CD4-positive, alpha-beta memory T cell (primary cell): Measurements from ENCODE around the gene HTR6. TPM values are rescaled to one million over a fixed set of nuclear protein-coding genes. Genes with fewer than 3 reads are reported as not detected.
A peak's percentile ranks its signal among the peaks of the same experiment; 100 is the strongest.

Experiments used
- CTCF ChIA-PET: fragments of 350-600 bp; sonication (Branson Sonifier 250); formaldehyde crosslinking; loops from one replicate; lab custom pipeline; 2021; ENCODE audit warnings: inconsistent platforms; ENCODE audit not compliant: partially characterized antibody; lab: Charles Lee
- POLR2A ChIA-PET: fragments of 350-600 bp; sonication (Branson Sonifier 250); formaldehyde crosslinking; loops from one replicate; lab custom pipeline; 2021; ENCODE audit not compliant: partially characterized antibody; lab: Charles Lee
- DNase-seq, 5 donors: peaks; one replicate each; pipeline versions ENCODE4 v3.0.0 to v3.0.0-alpha.2; 2020 to 2022; ENCODE audit warnings: mixed read lengths in 1 of 5
- H3K27ac ChIP-seq: one replicate; pipeline ENCODE4 v1.7.0; 2013; ENCODE audit warnings: low read depth, low read length
- H3K27me3 ChIP-seq: 2 replicates; pipeline ENCODE4 v1.7.0; 2013; ENCODE audit warnings: mild to moderate bottlenecking, low read length, moderate library complexity; ENCODE audit not compliant: insufficient read depth
- H3K36me3 ChIP-seq: 2 replicates; pipeline ENCODE4 v1.7.0; 2013; ENCODE audit warnings: mild to moderate bottlenecking, low read length, moderate library complexity; ENCODE audit not compliant: insufficient read depth
- H3K4me1 ChIP-seq: 2 replicates; pipeline ENCODE4 v1.7.0; 2013; ENCODE audit warnings: mild to moderate bottlenecking, low read length, moderate library complexity; ENCODE audit not compliant: insufficient read depth
- H3K4me3 ChIP-seq, 2 donors: one replicate each; pipeline ENCODE4 v1.7.0; 2013; ENCODE audit warnings: low read length in 2 of 2, mild to moderate bottlenecking in 1 of 2
- H3K9me3 ChIP-seq, 2 donors: one replicate each; pipeline ENCODE4 v1.7.0; 2013; ENCODE audit warnings: low read length in 2 of 2, control low read depth in 1 of 2; ENCODE audit not compliant: control insufficient read depth in 1 of 2
- H3K27ac Mint-ChIP-seq, 7 donors: one replicate each; pipeline ENCODE4 v1.8.0; 2020 to 2021; ENCODE audit warnings: mixed read lengths in 7 of 7, mild to moderate bottlenecking in 6 of 7, inconsistent platforms in 3 of 7, moderate library complexity in 3 of 7
- H3K27me3 Mint-ChIP-seq, 2 donors: one replicate each; pipeline ENCODE4 v1.8.0; 2020 to 2021; ENCODE audit warnings: mixed read lengths in 2 of 2
- H3K36me3 Mint-ChIP-seq, 2 donors: one replicate each; pipeline ENCODE4 v1.8.0; 2020 to 2021; ENCODE audit warnings: mixed read lengths in 2 of 2, inconsistent platforms in 1 of 2, mild to moderate bottlenecking in 1 of 2
- H3K4me1 Mint-ChIP-seq, 4 donors: one replicate each; pipeline ENCODE4 v1.8.0; 2020 to 2021; ENCODE audit warnings: mixed read lengths in 4 of 4, mild to moderate bottlenecking in 1 of 4
- H3K4me3 Mint-ChIP-seq, 8 donors: one replicate each; pipeline ENCODE4 v1.8.0; 2020 to 2021; ENCODE audit warnings: mixed read lengths in 8 of 8, mild to moderate bottlenecking in 7 of 8, moderate library complexity in 6 of 8, inconsistent platforms in 3 of 8
- H3K9me3 Mint-ChIP-seq, 8 donors: one replicate each; pipeline ENCODE4 v1.8.0; 2020 to 2021; ENCODE audit warnings: mixed read lengths in 8 of 8, mild to moderate bottlenecking in 5 of 8, inconsistent platforms in 3 of 8, moderate library complexity in 1 of 8
- intact Hi-C: fragments of 100-400 bp; cut with micrococcal nuclease; formaldehyde crosslinking; loops from one replicate; pipeline ENCODE4 v1.15.1; 2023
- polyA plus RNA-seq, 2 donors: library from polyadenylated mRNA; unstranded; fragments of 300-500 nt; fragmentation: Illumina TruSeq; gene quantifications; one replicate each; pipeline ENCODE4 v1.2.3, GENCODE V29; 2021
- total RNA-seq, 2 experiments: library from RNA; stranded (reverse); gene quantifications; one replicate each; pipeline ENCODE4 v1.2.3, GENCODE V29; 2021

HTR6 gene
- total and polyA plus RNA-seq, 4 experiments from 2014 or later = 0.33 to 1.1 (median 0.44) TPM; not detected in 1

GRCh38 chr1:19672237-19672636 lies 7.6 kb downstream of the HTR6 start:
- no peak for DNase-seq
- no peak overlapping the region for H3K27ac ChIP-seq
- H3K4me3 ChIP-seq = no peak overlapping the region
- intact Hi-C loops = no loop called here
- H3K27me3 ChIP-seq = no peaks in the 10 kb centered on the region
- H3K9me3 ChIP-seq = no peaks in the 10 kb centered on the region
- no peaks in the 10 kb centered on the region for H3K36me3 ChIP-seq
- H3K36me3 Mint-ChIP-seq = no peaks in the 10 kb centered on the region
- H3K27ac Mint-ChIP-seq = peak overlapping the region in 1 of 7 donors; percentile 30
- H3K27me3 Mint-ChIP-seq = peaks cover 1 to 5% of the 10 kb centered on the region in 2 donors
- no peak overlapping the region for H3K4me3 Mint-ChIP-seq
- H3K9me3 Mint-ChIP-seq = peaks cover 0 to 3% (median 0%) of the 10 kb centered on the region in 8 donors
- no peaks in the 10 kb centered on the region for H3K4me1 ChIP-seq
- CTCF ChIA-PET = interaction anchor here (0.6 to 3.9 kb wide), 4 partner anchors 11 to 201 kb away, joined by 3 to 28 read pairs (median 8); no protein-coding TSS in a partner anchor
- H3K4me1 Mint-ChIP-seq = peaks cover 0 to 11% (median 5%) of the 10 kb centered on the region in 4 donors
- POLR2A ChIA-PET = no interaction called here

GRCh38 chr1:19675797-19676196 lies 11.1 kb downstream of the HTR6 start:
- H3K9me3 Mint-ChIP-seq = peaks cover 0 to 2% (median 0%) of the 10 kb centered on the region in 8 donors
- ChIA-PET POLR2A (no interaction called here), CTCF (no interaction called here)
- Histone ChIP-seq H3K27ac (no peak overlapping the region), H3K9me3 (no peaks in the 10 kb centered on the region), H3K4me1 (no peaks in the 10 kb centered on the region), H3K27me3 (no peaks in the 10 kb centered on the region), H3K36me3 (no peaks in the 10 kb centered on the region), H3K4me3 (no peak overlapping the region)
- intact Hi-C loops = no loop called here
- peak overlapping the region in 1 of 7 donors; percentile 47 for H3K27ac Mint-ChIP-seq
- H3K4me1 Mint-ChIP-seq = peaks cover 0 to 7% (median 3%) of the 10 kb centered on the region in 4 donors
- peaks cover 1 to 5% of the 10 kb centered on the region in 2 donors for H3K27me3 Mint-ChIP-seq
- no peaks in the 10 kb centered on the region for H3K36me3 Mint-ChIP-seq
- no peak for DNase-seq
- H3K4me3 Mint-ChIP-seq = no peak overlapping the region

- Histone ChIP-seq H3K36me3 (no peaks in the 10 kb centered on the region), H3K4me3 (no peak overlapping the region), H3K27me3 (no peaks in the 10 kb centered on the region), H3K9me3 (no peaks in the 10 kb centered on the region), H3K27ac (no peak overlapping the region), H3K4me1 (no peaks in the 10 kb centered on the region)
- no peaks in the 10 kb centered on the region for H3K36me3 Mint-ChIP-seq
- H3K4me3 Mint-ChIP-seq = no peak overlapping the region
- H3K9me3 Mint-ChIP-seq = peaks cover 0 to 2% (median 0%) of the 10 kb centered on the region in 8 donors
- H3K4me1 Mint-ChIP-seq = peaks cover 0 to 5% (median 3%) of the 10 kb centered on the region in 4 donors
- DNase-seq = no peak
- H3K27me3 Mint-ChIP-seq = peaks cover 1 to 5% of the 10 kb centered on the region in 2 donors
- H3K27ac Mint-ChIP-seq = no peak overlapping the region
- ChIA-PET CTCF (interaction anchor here (1.5 to 2.1 kb wide), 4 partner anchors 16 to 39 kb away, joined by 6 to 11 read pairs (median 9); no protein-coding TSS in a partner anchor), POLR2A (no interaction called here)
- intact Hi-C loops = no loop called here
Observed at GRCh38 chr1:19676438-19676922, 11.8 kb downstream of the HTR6 start.

GRCh38 chr1:19678493-19678892 lies 13.8 kb downstream of the HTR6 start:
- CTCF ChIA-PET = interaction anchor here (1.8 to 2.1 kb wide), 2 partner anchors 25 to 27 kb away, joined by 6 to 8 read pairs; no protein-coding TSS in a partner anchor
- Mint-ChIP-seq H3K27ac (no peak overlapping the region), H3K27me3 (peaks cover 1 to 5% of the 10 kb centered on the region in 2 donors), H3K9me3 (peaks cover 0 to 2% (median 0%) of the 10 kb centered on the region in 8 donors), H3K36me3 (peaks cover 4 to 5% of the 10 kb centered on the region in 2 donors), H3K4me3 (no peak overlapping the region), H3K4me1 (peaks cover 0 to 5% (median 3%) of the 10 kb centered on the region in 4 donors)
- H3K27me3 ChIP-seq = no peaks in the 10 kb centered on the region
- no peaks in the 10 kb centered on the region for H3K4me1 ChIP-seq
- intact Hi-C loops = no loop called here
- H3K36me3 ChIP-seq = no peaks in the 10 kb centered on the region
- H3K27ac ChIP-seq = no peak overlapping the region
- H3K9me3 ChIP-seq = no peaks in the 10 kb centered on the region
- POLR2A ChIA-PET = no interaction called here
- DNase-seq = no peak
- no peak overlapping the region for H3K4me3 ChIP-seq

GRCh38 chr1:19678931-19679453 lies 14.3 kb downstream of the HTR6 start:
- H3K27ac ChIP-seq = no peak overlapping the region
- no peaks in the 10 kb centered on the region for H3K4me1 ChIP-seq
- H3K9me3 ChIP-seq = no peaks in the 10 kb centered on the region
- Mint-ChIP-seq H3K27me3 (peaks cover 0 to 5% of the 10 kb centered on the region in 2 donors), H3K27ac (no peak overlapping the region), H3K4me1 (peaks cover 0 to 5% (median 3%) of the 10 kb centered on the region in 4 donors), H3K9me3 (no peaks in the 10 kb centered on the region), H3K4me3 (no peak overlapping the region), H3K36me3 (peaks cover 4 to 5% of the 10 kb centered on the region in 2 donors)
- H3K4me3 ChIP-seq = no peak overlapping the region
- ChIA-PET POLR2A (no interaction called here), CTCF (interaction anchor here (2.1 kb wide), 1 partner anchor 24 kb away, joined by 8 read pairs; no protein-coding TSS in a partner anchor)
- no peaks in the 10 kb centered on the region for H3K27me3 ChIP-seq
- no peaks in the 10 kb centered on the region for H3K36me3 ChIP-seq
- intact Hi-C loops = no loop called here
- DNase-seq = no peak

GRCh38 chr1:19679691-19680090 lies 15.0 kb downstream of the HTR6 start:
- intact Hi-C loops = no loop called here
- no peaks in the 10 kb centered on the region for H3K4me1 ChIP-seq
- H3K27ac Mint-ChIP-seq = peak overlapping the region in 1 of 7 donors; percentile 64
- H3K27me3 Mint-ChIP-seq = peaks cover 0 to 5% of the 10 kb centered on the region in 2 donors
- H3K36me3 Mint-ChIP-seq = peaks cover 5 to 7% of the 10 kb centered on the region in 2 donors
- H3K27ac ChIP-seq = no peak overlapping the region
- peaks cover 0 to 5% (median 3%) of the 10 kb centered on the region in 4 donors for H3K4me1 Mint-ChIP-seq
- CTCF ChIA-PET = interaction anchor here (1.1 kb wide), 1 partner anchor 17 kb away, joined by 3 read pairs; no protein-coding TSS in a partner anchor
- H3K4me3 ChIP-seq = no peak overlapping the region
- POLR2A ChIA-PET = no interaction called here
- H3K9me3 Mint-ChIP-seq = no peaks in the 10 kb centered on the region
- no peaks in the 10 kb centered on the region for H3K9me3 ChIP-seq
- H3K27me3 ChIP-seq = no peaks in the 10 kb centered on the region
- no peaks in the 10 kb centered on the region for H3K36me3 ChIP-seq
- DNase-seq = no peak
- no peak overlapping the region for H3K4me3 Mint-ChIP-seq

GRCh38 chr1:19680644-19681043 lies 16.0 kb downstream of the HTR6 start:
- H3K27ac Mint-ChIP-seq = no peak overlapping the region
- Histone ChIP-seq H3K4me1 (no peaks in the 10 kb centered on the region), H3K27ac (no peak overlapping the region), H3K36me3 (no peaks in the 10 kb centered on the region), H3K27me3 (no peaks in the 10 kb centered on the region), H3K4me3 (no peak overlapping the region), H3K9me3 (no peaks in the 10 kb centered on the region)
- DNase-seq = no peak
- peaks cover 0 to 2% of the 10 kb centered on the region in 2 donors for H3K27me3 Mint-ChIP-seq
- ChIA-PET CTCF (interaction anchor here (0.7 to 0.8 kb wide), 2 partner anchors 17 to 20 kb away, joined by 3 read pairs; no protein-coding TSS in a partner anchor), POLR2A (no interaction called here)
- no peaks in the 10 kb centered on the region for H3K9me3 Mint-ChIP-seq
- H3K4me1 Mint-ChIP-seq = peaks cover 0 to 3% (median 2%) of the 10 kb centered on the region in 4 donors
- peaks cover 5 to 8% of the 10 kb centered on the region in 2 donors for H3K36me3 Mint-ChIP-seq
- H3K4me3 Mint-ChIP-seq = no peak overlapping the region
- intact Hi-C loops = no loop called here
